GM19397 (cell line): ENCODE data around the gene ZNF681.
"Not testable (repeated sequence)": the region's sequence is repeated elsewhere in the genome, so short reads cannot be mapped to it uniquely, and the experiment has no call there.

Experiments used
- ATAC-seq: cut with Tn5 transposase; IDR thresholded peaks from one replicate; pipeline ENCODE4 v1.9.1; 2021; ENCODE audit warnings: mild to moderate bottlenecking, moderate library complexity; ENCODE audit not compliant: unreplicated experiment

ZNF681 gene

GRCh38 chr19:23698711-23699520, 59.8 kb downstream of the ZNF681 start:
- ATAC-seq = no peak

GRCh38 chr19:23692937-23693336, 65.8 kb downstream of the ZNF681 start:
- ATAC-seq = not testable (repeated sequence)
